Small intestine (tissue), 7 donors: ENCODE measurements around the gene CASP7. TPM values are rescaled to one million over a fixed set of nuclear protein-coding genes. Genes with fewer than 3 reads are reported as not detected.

Experiments used
- DNase-seq, 2 donors: peaks; one replicate each; pipeline versions ENCODE4 v3.0.0 to v3.0.0-alpha.2; 2013
- FAIRE-seq: peaks from 2 replicates; lab custom pipeline; 2012; peaks lifted over from hg19 to GRCh38; lab: Jason Lieb, UNC
- H3K27ac ChIP-seq, 3 donors: one replicate each; pipeline ENCODE4 v1.5.1; 2013; ENCODE audit warnings: low read length in 2 of 3, mild to moderate bottlenecking in 2 of 3, control low read depth in 1 of 3, inconsistent platforms in 1 of 3, low read depth in 1 of 3, moderate library complexity in 1 of 3
- H3K27me3 ChIP-seq, 3 donors: one replicate each; pipeline ENCODE4 v1.6.1; 2013; ENCODE audit warnings: low read length in 3 of 3, inconsistent platforms in 1 of 3; ENCODE audit not compliant: control insufficient read depth in 3 of 3, insufficient read depth in 3 of 3
- H3K36me3 ChIP-seq, 3 donors: one replicate each; pipeline ENCODE4 v1.6.1; 2013; ENCODE audit warnings: low read length in 3 of 3, inconsistent platforms in 1 of 3, low read depth in 1 of 3, mild to moderate bottlenecking in 1 of 3, moderate library complexity in 1 of 3; ENCODE audit not compliant: control insufficient read depth in 3 of 3, insufficient read depth in 2 of 3
- H3K4me1 ChIP-seq, 3 donors: one replicate each; pipeline ENCODE4 v1.6.1; 2013; ENCODE audit warnings: low read length in 2 of 3, inconsistent platforms in 1 of 3, low read depth in 1 of 3, mild to moderate bottlenecking in 1 of 3, moderate library complexity in 1 of 3; ENCODE audit not compliant: control insufficient read depth in 3 of 3, insufficient read depth in 2 of 3
- H3K4me3 ChIP-seq, 3 donors: one replicate each; pipeline ENCODE4 v1.5.1; 2013; ENCODE audit warnings: low read length in 3 of 3, control low read depth in 1 of 3, inconsistent platforms in 1 of 3, low read depth in 1 of 3, mild to moderate bottlenecking in 1 of 3, moderate library complexity in 1 of 3
- H3K9me3 ChIP-seq, 2 donors: one replicate each; pipeline ENCODE4 v1.6.1; 2013; ENCODE audit warnings: low read depth in 1 of 2, low read length in 1 of 2; ENCODE audit not compliant: control insufficient read depth in 2 of 2, insufficient read depth in 1 of 2
- WGBS, 3 donors: extraction: QIAGEN DNeasy Blood & Tissue Kit; methylation state at CpG; one replicate each; pipeline ENCODE4 v1.1.7; 2013; 5-methylcytosine and 5-hydroxymethylcytosine counted together
- polyA plus RNA-seq, 4 donors: library from polyadenylated mRNA; stranded (reverse) in 3 of 4; unstranded in 1 of 4; fragments of 200-250 nt in 3 of 4; fragments of 120-200 nt in 1 of 4; gene quantifications; one replicate each; pipeline versions ENCODE4 v1.2.1 to v1.2.3, GENCODE V29; 2013
- donor health status: healthy with polysubstance abuse.
- donor health status: control.
- donor health status: control.
- donor health status: Bipolar disorder and iron deficiency.
- donor health status: healthy.

Gene CASP7
- polyA plus RNA-seq, 4 donors, result 33.5 to 139 (median 74.8) TPM

DNA sequence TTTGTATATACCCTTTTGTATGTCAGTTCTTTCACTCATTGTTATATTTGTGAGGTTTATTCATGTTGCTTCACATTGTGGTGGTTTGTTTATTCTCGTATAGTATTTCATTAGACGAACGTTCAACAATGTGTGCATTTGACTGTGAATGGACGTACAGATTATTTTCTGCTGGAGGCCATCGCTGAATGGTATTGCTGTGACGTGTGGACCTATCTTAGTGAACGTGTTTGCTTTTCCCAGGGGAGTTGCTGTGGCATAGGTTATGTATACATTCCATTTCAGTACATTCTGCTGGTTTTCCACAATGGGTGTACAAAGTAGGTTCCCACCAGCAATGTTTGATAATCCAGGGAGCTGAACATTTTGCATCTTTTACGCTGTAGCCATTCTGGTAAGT lies 40.7 kb downstream of the CASP7 start:
- peaks cover 6 to 48% (median 20%) of the 10 kb centered on the region in 3 donors for H3K36me3 ChIP-seq
- no peaks in the 10 kb centered on the region for H3K4me1 ChIP-seq
- WGBS, 3 donors, result 86 to 90% (median 88%) methylated on average over 8 of the region's 8 CpGs
- H3K27ac ChIP-seq, result no peak overlapping the region
- no peaks in the 10 kb centered on the region for H3K9me3 ChIP-seq
- no peak for FAIRE-seq
- no peak overlapping the region for H3K4me3 ChIP-seq
- no peak for DNase-seq
- H3K27me3 ChIP-seq, result no peaks in the 10 kb centered on the region

DNA sequence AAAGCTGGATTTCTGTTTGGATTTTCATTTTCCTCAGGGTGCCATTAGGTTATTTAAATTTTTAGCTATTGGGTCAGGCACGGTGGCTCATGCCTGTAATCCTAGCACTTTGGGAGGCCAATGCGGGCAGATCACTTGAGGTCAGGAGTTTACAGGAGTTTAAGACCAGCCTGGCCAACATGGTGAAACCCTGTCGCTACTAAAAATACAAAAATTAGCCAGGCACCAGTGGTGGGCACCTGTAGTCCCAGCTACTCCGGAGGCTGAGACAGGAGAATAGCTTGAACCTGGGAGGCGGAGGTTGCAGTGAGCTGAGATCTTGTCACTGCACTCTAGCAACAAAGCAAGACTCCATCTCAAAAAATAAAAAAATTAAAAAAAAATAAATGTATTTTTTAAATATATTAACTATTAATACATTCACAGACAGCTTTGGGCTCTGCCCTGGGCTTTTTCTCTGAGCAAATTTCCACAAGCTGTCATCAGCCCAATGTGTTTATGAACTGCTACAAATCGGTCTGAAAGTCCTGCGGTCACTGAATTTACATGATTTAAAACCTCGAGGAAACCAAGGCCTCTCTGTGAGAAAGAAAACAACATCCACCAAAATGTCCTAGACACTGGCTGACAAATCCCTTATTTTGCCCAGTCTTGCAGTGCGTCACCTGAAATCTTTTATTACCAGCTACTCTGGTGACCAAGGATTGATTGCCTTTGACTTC lies 52.6 kb downstream of the CASP7 start:
- DNase-seq (no peak), FAIRE-seq (no peak)
- Histone ChIP-seq H3K36me3 (peaks cover 10 to 20% (median 19%) of the 10 kb centered on the region in 3 donors), H3K27me3 (no peaks in the 10 kb centered on the region), H3K4me3 (no peak overlapping the region), H3K9me3 (peaks cover 0 to 7% of the 10 kb centered on the region in 2 donors), H3K4me1 (peaks cover 0 to 3% (median 0%) of the 10 kb centered on the region in 3 donors), H3K27ac (no peak overlapping the region)
- WGBS, 3 donors, result 88 to 91% (median 90%) methylated on average over 9 of the region's 9 CpGs

DNA sequence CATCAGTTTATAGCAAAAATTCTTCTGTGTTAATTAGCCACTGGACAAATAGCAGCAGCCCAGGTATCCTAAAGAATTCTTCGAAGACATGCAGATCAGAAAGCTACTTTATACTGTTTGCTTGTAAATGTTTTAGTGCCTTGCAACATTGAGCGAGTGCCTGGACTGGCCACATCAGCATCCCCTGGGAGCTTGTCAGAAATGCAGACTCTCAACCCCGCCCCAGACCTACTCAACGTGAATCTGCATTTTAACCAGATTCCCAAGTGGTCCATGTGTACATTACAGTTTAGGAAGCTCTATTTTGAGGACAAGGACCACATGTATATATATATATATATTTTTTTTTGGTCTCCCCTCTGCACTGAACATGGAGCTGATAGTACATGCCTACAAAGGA lies 53.3 kb downstream of the CASP7 start:
- 73 to 76% (median 75%) methylated on average over 4 of the region's 4 CpGs for WGBS, 3 donors
- no peaks in the 10 kb centered on the region for H3K27me3 ChIP-seq
- H3K27ac ChIP-seq, result no peak overlapping the region
- H3K36me3 ChIP-seq, result peaks cover 10 to 18% (median 17%) of the 10 kb centered on the region in 3 donors
- DNase-seq (no peak), FAIRE-seq (no peak)
- peaks cover 0 to 7% of the 10 kb centered on the region in 2 donors for H3K9me3 ChIP-seq
- peaks cover 0 to 3% (median 0%) of the 10 kb centered on the region in 3 donors for H3K4me1 ChIP-seq
- no peak overlapping the region for H3K4me3 ChIP-seq

DNA sequence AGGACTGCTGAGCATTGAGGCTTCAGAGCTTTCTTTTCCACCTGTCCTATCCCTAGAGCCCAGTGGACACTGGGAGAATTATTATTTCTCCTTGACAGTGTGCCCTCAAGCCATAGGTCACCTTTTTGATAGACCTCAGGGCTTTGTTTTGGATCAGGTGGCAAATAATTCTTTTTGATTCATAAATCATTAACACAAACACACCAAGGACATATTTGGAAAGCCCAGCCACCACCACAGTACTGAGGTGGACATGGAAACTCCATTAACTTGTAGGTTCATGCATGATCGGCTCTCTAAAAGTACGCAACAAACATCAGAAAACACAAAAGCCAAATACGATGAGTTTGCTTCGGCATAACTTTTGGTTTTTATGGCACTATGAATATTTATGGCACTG lies 53.9 kb downstream of the CASP7 start:
- WGBS, 3 donors, result 78 to 93% (median 87%) methylated on average over 4 of the region's 4 CpGs
- no peaks in the 10 kb centered on the region for H3K27me3 ChIP-seq

DNA sequence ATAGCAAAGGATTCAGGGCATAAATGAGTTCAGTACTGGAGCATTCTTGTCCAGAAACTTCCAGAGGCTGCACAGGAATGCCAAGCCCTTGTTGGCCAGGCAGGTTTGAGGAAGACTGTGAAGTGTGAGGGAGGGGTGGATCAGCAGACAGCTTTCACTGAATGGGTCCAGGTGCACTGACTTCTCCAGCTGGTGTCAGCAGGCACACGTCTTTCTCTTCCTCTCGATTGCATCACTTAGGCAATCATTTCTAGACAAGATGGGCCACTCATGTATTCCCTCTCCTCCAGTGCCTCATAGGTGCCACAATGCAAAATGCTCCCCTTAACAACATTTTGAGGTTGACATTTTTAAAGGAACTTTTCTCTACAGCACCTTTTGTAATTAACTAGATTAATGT lies 56.2 kb downstream of the CASP7 start:
- peaks cover 0 to under 1% (median 0%) of the 10 kb centered on the region in 3 donors for H3K36me3 ChIP-seq
- H3K9me3 ChIP-seq, result no peaks in the 10 kb centered on the region
- WGBS, 3 donors, result 4 to 23% (median 15%) methylated on average over 2 of the region's 2 CpGs
- no peaks in the 10 kb centered on the region for H3K27me3 ChIP-seq
- no peak overlapping the region for H3K4me3 ChIP-seq
- no peak for FAIRE-seq
- peak; percentile 76 to 78 for DNase-seq
- peaks cover 0 to 3% (median 0%) of the 10 kb centered on the region in 3 donors for H3K4me1 ChIP-seq
- no peak overlapping the region for H3K27ac ChIP-seq

More for the DNA sequence above, 53.9 kb downstream of the CASP7 start:
- Histone ChIP-seq H3K4me3 (no peak overlapping the region), H3K9me3 (peaks cover 0 to 7% of the 10 kb centered on the region in 2 donors), H3K27ac (no peak overlapping the region), H3K36me3 (peaks cover 10 to 12% (median 12%) of the 10 kb centered on the region in 3 donors), H3K4me1 (peaks cover 0 to 3% (median 0%) of the 10 kb centered on the region in 3 donors)
- DNase-seq (no peak), FAIRE-seq (no peak)

DNA sequence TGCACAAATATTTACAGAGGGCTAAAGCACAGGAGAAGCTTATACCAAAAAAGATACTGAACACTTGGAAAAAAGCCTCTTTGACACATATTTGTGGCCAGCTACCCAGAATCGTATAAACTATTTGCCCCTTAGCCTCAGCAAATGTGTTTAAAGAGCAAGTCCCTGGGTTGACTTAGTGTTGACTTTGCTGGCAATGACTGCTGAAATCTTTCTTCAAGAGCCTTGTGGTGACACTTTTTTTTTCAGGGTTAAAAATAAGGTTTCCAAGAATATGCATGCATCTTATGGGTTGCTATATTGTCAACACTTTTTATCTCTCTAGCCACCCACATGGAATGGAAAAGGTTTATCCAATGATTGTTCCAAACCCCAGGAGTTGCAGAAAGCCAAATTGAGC lies 56.9 kb downstream of the CASP7 start:
- DNase-seq (peak in 1 of 2 donors; percentile 18), FAIRE-seq (no peak)
- Histone ChIP-seq H3K4me1 (peaks cover 0 to 3% (median 0%) of the 10 kb centered on the region in 3 donors), H3K4me3 (no peak overlapping the region), H3K36me3 (no peaks in the 10 kb centered on the region), H3K9me3 (no peaks in the 10 kb centered on the region), H3K27ac (no peak overlapping the region), H3K27me3 (no peaks in the 10 kb centered on the region)
- 45 to 66% (median 57%) methylated on average over 1 of the region's 1 CpG for WGBS, 3 donors

DNA sequence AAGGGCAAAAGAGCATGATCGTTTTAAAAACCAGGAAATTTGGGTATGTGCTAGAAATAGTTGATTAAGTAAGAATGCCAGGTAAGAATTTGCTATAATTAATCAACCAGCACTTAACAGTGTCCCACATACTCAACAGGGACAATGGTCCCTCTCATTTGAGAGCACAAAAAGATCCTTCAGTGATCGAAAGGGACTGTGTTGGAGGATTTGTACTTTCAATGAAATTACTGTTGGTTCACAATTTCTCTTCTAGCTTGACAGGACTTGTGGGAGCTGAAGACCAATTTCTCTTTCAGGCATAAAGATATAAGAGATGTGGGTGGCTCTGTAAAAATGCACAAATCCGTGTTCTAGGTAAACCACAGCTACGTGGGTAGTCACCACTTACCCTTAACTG lies 59.3 kb downstream of the CASP7 start:
- H3K36me3 ChIP-seq, result no peaks in the 10 kb centered on the region
- H3K9me3 ChIP-seq, result no peaks in the 10 kb centered on the region
- DNase-seq (no peak), FAIRE-seq (no peak)
- WGBS, 3 donors, result 73 to 82% (median 74%) methylated on average over 4 of the region's 4 CpGs
- H3K27ac ChIP-seq, result no peak overlapping the region
- peaks cover 0 to 3% (median 0%) of the 10 kb centered on the region in 3 donors for H3K4me1 ChIP-seq
- no peak overlapping the region for H3K4me3 ChIP-seq
- H3K27me3 ChIP-seq, result no peaks in the 10 kb centered on the region

DNA sequence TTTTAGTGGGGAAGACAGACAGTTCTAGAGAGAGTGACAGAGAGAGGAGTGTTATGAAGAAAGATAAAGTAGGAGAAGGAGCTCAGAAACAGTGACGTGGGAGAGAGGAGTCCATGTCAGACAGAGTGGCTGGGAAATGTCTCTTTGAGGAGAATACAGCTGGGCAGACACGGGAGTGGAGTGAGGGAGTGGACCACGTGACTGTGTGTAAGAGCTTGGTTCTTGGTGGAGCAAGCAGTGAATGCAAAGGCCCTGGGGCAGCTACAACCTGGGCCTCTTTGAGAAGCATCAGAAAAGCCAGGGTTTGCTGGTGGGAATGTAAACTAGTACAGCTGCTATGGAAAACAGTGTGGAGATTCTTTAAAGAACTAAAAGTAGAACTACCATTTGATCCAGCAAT lies 59.9 kb downstream of the CASP7 start:
- no peak for FAIRE-seq
- no peak overlapping the region for H3K27ac ChIP-seq

More for the DNA sequence above, 59.9 kb downstream of the CASP7 start:
- H3K27me3 ChIP-seq, result no peaks in the 10 kb centered on the region
- H3K36me3 ChIP-seq, result no peaks in the 10 kb centered on the region
- peaks cover 0 to 3% (median 0%) of the 10 kb centered on the region in 3 donors for H3K4me1 ChIP-seq
- no peak for DNase-seq
- no peak overlapping the region for H3K4me3 ChIP-seq
- WGBS, 3 donors, result 75 to 79% (median 77%) methylated on average over 3 of the region's 3 CpGs
- H3K9me3 ChIP-seq, result no peaks in the 10 kb centered on the region
